Fibroblast of mammary gland (primary cell): ENCODE data around the gene DNAH7.

Experiments used
- DNase-seq: peaks from one replicate; pipeline ENCODE4 v3.0.0-alpha.2; 2010; ENCODE audit warnings: low read depth
- H3K4me3 ChIP-seq: 2 replicates; pipeline ENCODE4 v1.5.1; 2011; ENCODE audit warnings: low read depth, mild to moderate bottlenecking, low read length, moderate library complexity; ENCODE audit not compliant: control insufficient read depth
- CTCF ChIP-seq: conservative IDR thresholded peaks from 2 replicates; pipeline ENCODE4 v1.5.1; 2011; ENCODE audit warnings: low read depth, low read length, inconsistent platforms; ENCODE audit not compliant: control insufficient read depth, insufficient read depth

DNAH7 gene

GRCh38 chr2:196068271-196069209 is at the start of gene DNAH7:
TSS of gene DNAH7 (minus strand) at chr2:196068837. CDS start at chr2:196068711, 126 bp downstream.
- DNase-seq = peak; percentile 73
- TF ChIP-seq CTCF = peak; percentile 72
- peak within 1 kb of the TSS; percentile 85 for H3K4me3 ChIP-seq

- no peak overlapping the region for H3K4me3 ChIP-seq
- no peak for DNase-seq
- TF ChIP-seq CTCF = no peak
These were observed 48.6 kb upstream of the DNAH7 start for GRCh38 chr2:196117214-196117705.

GRCh38 chr2:196113061-196113974 is 44.7 kb upstream of the DNAH7 start:
- no peak overlapping the region for H3K4me3 ChIP-seq
- peak; percentile 79 for DNase-seq
- no peak for TF ChIP-seq CTCF

- H3K4me3 ChIP-seq = no peak overlapping the region
- DNase-seq = peak; percentile 94
These were observed 43.9 kb upstream of the DNAH7 start for GRCh38 chr2:196112418-196113034.

GRCh38 chr2:196108604-196109003 is 40.0 kb upstream of the DNAH7 start:
- H3K4me3 ChIP-seq = no peak overlapping the region
- no peak for DNase-seq
- no peak for TF ChIP-seq CTCF

More at GRCh38 chr2:196112418-196113034, 43.9 kb upstream of the DNAH7 start:
- no peak for TF ChIP-seq CTCF

GRCh38 chr2:196105951-196106350 is 37.3 kb upstream of the DNAH7 start:
- DNase-seq = no peak
- no peak overlapping the region for H3K4me3 ChIP-seq
- no peak for TF ChIP-seq CTCF
